HepG2 (cell line): ENCODE data around the gene MX2. TPM values are rescaled to one million over a fixed set of nuclear protein-coding genes. Genes with fewer than 3 reads are reported as not detected.
A peak's percentile ranks its signal among the peaks of the same experiment; 100 is the strongest.

Experiments used
- AGO1 ChIP-seq: fragments of 200-400 bp; formaldehyde crosslinking; IDR thresholded peaks from 2 replicates; pipeline ENCODE4 v1.6.1; 2017; ENCODE audit warnings: mild to moderate bottlenecking, low read depth, low read length, moderate library complexity; ENCODE audit not compliant: poor library complexity, severe bottlenecking
- ARID5B ChIP-seq: IDR thresholded peaks from 2 replicates; pipeline ENCODE4 v1.4.0; 2020; ENCODE audit warnings: mild to moderate bottlenecking, missing genetic modification reagents
- GTF3A ChIP-seq: sonication (generic); formaldehyde crosslinking; conservative IDR thresholded peaks from 2 replicates; pipeline ENCODE4 v1.4.0; 2020; ENCODE audit warnings: mild to moderate bottlenecking, missing genetic modification reagents
- HIC2 ChIP-seq: sonication (generic); formaldehyde crosslinking; IDR thresholded peaks from 2 replicates; pipeline ENCODE4 v1.9.0; 2022; ENCODE audit warnings: low read depth, missing genetic modification reagents
- HMGA1 ChIP-seq: sonication (generic); formaldehyde crosslinking; conservative IDR thresholded peaks from 2 replicates; pipeline ENCODE4 v1.4.0; 2020; ENCODE audit warnings: missing genetic modification reagents
- HOMEZ ChIP-seq: IDR thresholded peaks from 2 replicates; pipeline ENCODE4 v1.6.1; 2016; ENCODE audit warnings: low read depth
- NFKB2 ChIP-seq: sonication (generic); formaldehyde crosslinking; IDR thresholded peaks from 2 replicates; pipeline ENCODE4 v1.4.0; 2020; ENCODE audit warnings: missing genetic modification reagents, borderline replicate concordance
- POGZ ChIP-seq: sonication (generic); formaldehyde crosslinking; IDR thresholded peaks from 2 replicates; pipeline ENCODE4 v1.4.0; 2020; ENCODE audit warnings: mild to moderate bottlenecking, missing genetic modification reagents
- RBFOX2 ChIP-seq: fragments of 200-400 bp; formaldehyde crosslinking; IDR thresholded peaks from 2 replicates; pipeline ENCODE4 v1.6.1; 2017; ENCODE audit warnings: low read depth, mild to moderate bottlenecking, low read length
- RCOR2 ChIP-seq: IDR thresholded peaks from 2 replicates; pipeline ENCODE4 v1.6.1; 2016; ENCODE audit warnings: missing biosample characterization, missing genetic modification reagents
- SOX13 ChIP-seq, 3 experiments: fragments of 450-650 bp in 1 of 3; sonication (generic) in 1 of 3; formaldehyde crosslinking in 1 of 3; IDR thresholded peaks in 2 of 3; conservative IDR thresholded peaks in 1 of 3; 2 replicates each; pipeline versions ENCODE4 v1.5.0 to v1.6.1; 2016 to 2020; ENCODE audit warnings: antibody characterized with exemption in 1 of 3, mild to moderate bottlenecking in 1 of 3, missing compliant biosample characterization in 1 of 3, missing genetic modification reagents in 1 of 3, moderate library complexity in 1 of 3
- THAP11 ChIP-seq: IDR thresholded peaks from 2 replicates; pipeline ENCODE4 v1.6.1; 2016; ENCODE audit warnings: missing biosample characterization, missing genetic modification reagents
- ZBTB7B ChIP-seq: sonication (generic); formaldehyde crosslinking; IDR thresholded peaks from 2 replicates; pipeline ENCODE4 v1.4.0; 2020; ENCODE audit warnings: missing genetic modification reagents
- ZNF281 ChIP-seq: sonication (generic); formaldehyde crosslinking; IDR thresholded peaks from 2 replicates; pipeline ENCODE4 v1.4.0; 2020; ENCODE audit warnings: missing genetic modification reagents, borderline replicate concordance
- ZNF335 ChIP-seq: sonication (generic); formaldehyde crosslinking; IDR thresholded peaks from 2 replicates; pipeline ENCODE4 v1.4.0; 2020; ENCODE audit warnings: missing genetic modification reagents
- ZNF709 ChIP-seq: sonication (generic); formaldehyde crosslinking; IDR thresholded peaks from 2 replicates; pipeline ENCODE4 v1.5.0; 2020; ENCODE audit warnings: mild to moderate bottlenecking, missing genetic modification reagents
- ZNF75D ChIP-seq: sonication (generic); formaldehyde crosslinking; IDR thresholded peaks from 2 replicates; pipeline ENCODE4 v1.8.1; 2023; ENCODE audit warnings: missing genetic modification reagents, mild to moderate bottlenecking, borderline replicate concordance
- ZNF781 ChIP-seq: sonication (generic); formaldehyde crosslinking; IDR thresholded peaks from 2 replicates; pipeline ENCODE4 v1.5.1; 2020; ENCODE audit warnings: borderline replicate concordance, mild to moderate bottlenecking, missing genetic modification reagents; ENCODE audit errors: not compliant biosample characterization
- ZNF850 ChIP-seq: sonication (generic); formaldehyde crosslinking; conservative IDR thresholded peaks from 2 replicates; pipeline ENCODE4 v1.9.0; 2021; ENCODE audit warnings: mild to moderate bottlenecking, missing genetic modification reagents
- polyA plus RNA-seq, 8 experiments: library from polyadenylated mRNA; depleted of rRNA in 3 of 8; stranded (reverse) in 7 of 8; unstranded in 1 of 8; fragments of >200 nt; fragmentation: Illumina TruSeq in 4 of 8; extraction: Trizol in 4 of 8; gene quantifications; 2 replicates each; pipeline versions ENCODE4 v1.2.1 to v1.2.3, GENCODE V29; 2011 to 2016; ENCODE audit warnings: low read depth in 4 of 8, missing spikeins in 1 of 8, mixed read lengths in 1 of 8; ENCODE audit not compliant: insufficient read depth in 1 of 8
- total RNA-seq, 5 experiments: library from RNA; depleted of rRNA; stranded (reverse); fragments of >200 nt; fragmentation: Illumina TruSeq; extraction: Trizol; gene quantifications; 2 replicates each; pipeline ENCODE4 v1.2.3, GENCODE V29; 2016; ENCODE audit warnings: low read depth in 1 of 5

MX2 gene
- total and polyA plus RNA-seq, 2 of the 13 experiments (the other 11 are each of a cell fraction or from before 2014, with no cell fraction given) = 24.0 to 35.7 TPM

GRCh38 chr21:41326414-41327080 lies 35.3 kb upstream of the MX2 start (continued):
- TF ChIP-seq GTF3A (CRISPR knock-in tag) (no peak), AGO1 (no peak), ZNF335 (CRISPR knock-in tag) (no peak), THAP11 (CRISPR knock-in tag) (no peak), ZNF75D (CRISPR knock-in tag) (no peak), HOMEZ (CRISPR knock-in tag) (no peak), ZNF850 (CRISPR knock-in tag) (no peak), ARID5B (CRISPR knock-in tag) (peak; percentile 20; the same call in 1 of the 2 replicates), ZNF709 (CRISPR knock-in tag) (no peak), SOX13 (IDR thresholded peaks at IDR 0.05) (no peak), SOX13 (CRISPR knock-in tag; conservative IDR thresholded peaks at IDR 0.05 in 1 of 2, IDR thresholded peaks at IDR 0.05 in 1 of 2) (peak in 1 of 2 experiments; percentile 44; a peak in 1 of 4 replicates), HMGA1 (CRISPR knock-in tag) (no peak), ZNF781 (no peak), NFKB2 (CRISPR knock-in tag) (0 out of 2 replicates have a peak, but pooled peaks have one; percentile 18), RCOR2 (CRISPR knock-in tag) (no peak), ZBTB7B (CRISPR knock-in tag) (no peak), POGZ (CRISPR knock-in tag) (0 out of 2 replicates have a peak, but pooled peaks have one; percentile 17), HIC2 (CRISPR knock-in tag) (peak; percentile 51; the same call in 1 of the 2 replicates), RBFOX2 (0 out of 2 replicates have a peak, but pooled peaks have one; percentile 13), ZNF281 (CRISPR knock-in tag) (no peak)
